ENCODE results near the gene ZBTB44. TPM values are rescaled to one million over a fixed set of nuclear protein-coding genes. Genes with fewer than 3 reads are reported as not detected.

Gene ZBTB44
- total RNA-seq, 1 donor from 2014 or later: 48.3 TPM

- intact Hi-C loops (cut with micrococcal nuclease): no loop called here
Observed at GRCh38 chr11:130179396-130180306, 135.1 kb downstream of the ZBTB44 start.

- intact Hi-C loops (cut with micrococcal nuclease): no loop called here
Observed at GRCh38 chr11:130178441-130179339, 136.0 kb downstream of the ZBTB44 start.

GRCh38 chr11:130177782-130178181 lies 136.9 kb downstream of the ZBTB44 start:
- intact Hi-C loops (cut with micrococcal nuclease): no loop called here

Other genes with a start within 250 kb of the ZBTB44 start
- 29.1 and 29.7 TPM in 2 replicates for gene APLP2, start 245.0 kb downstream of the ZBTB44 start, total RNA-seq
- not detected in 2 replicates for gene ST14, start 155.1 kb downstream of the ZBTB44 start, total RNA-seq
- gene ADAMTS8, start 113.7 kb upstream of the ZBTB44 start, total RNA-seq: not detected in 2 replicates
- 0.07 TPM in 1 of 2 replicates, not detected in the other for gene ADAMTS15, start 133.7 kb upstream of the ZBTB44 start, total RNA-seq

All from T-helper 1 cell treated with Interleukin-12 subunit alpha and Interleukin-12 subunit beta and Interleukin-4 antibody, amounts not matched to agents 30 ng/mL and 1 ng/mL, for 36 hours (primary cell).